ENCODE data around the gene CMTM2.
A peak's percentile ranks its signal among the peaks of the same experiment; 100 is the strongest.

Gene CMTM2

DNA sequence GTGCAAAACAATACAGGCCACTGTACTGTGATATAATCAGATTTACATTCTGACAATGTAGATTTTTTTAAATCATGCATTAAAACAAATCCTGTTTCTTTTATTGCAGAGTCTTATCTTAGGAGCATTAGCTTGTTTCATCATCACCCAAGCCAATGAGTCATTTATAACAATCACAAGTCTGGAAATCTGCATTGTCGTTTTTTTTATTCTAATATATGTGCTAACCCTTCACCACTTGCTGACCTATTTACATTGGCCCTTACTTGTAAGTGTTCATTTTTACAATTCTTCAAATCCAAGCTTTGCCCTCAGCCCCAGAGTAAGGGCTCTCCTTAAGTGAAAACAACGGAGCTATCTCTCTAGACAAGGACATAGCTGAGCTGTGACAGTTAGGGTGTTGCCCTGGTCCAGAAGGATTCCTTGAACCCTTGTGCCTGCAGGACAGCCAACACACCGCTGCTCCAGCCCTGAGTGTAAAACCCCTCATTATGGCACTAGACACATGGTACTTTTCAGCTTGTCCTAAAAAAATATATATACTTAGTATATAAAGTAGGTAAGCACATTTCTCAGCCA, 9.3 kb upstream of the CMTM2 start:
- Histone ChIP-seq H3K4me1 (ENCODE audit: insufficient read depth, poor library complexity, severe bottlenecking) (peaks cover 15% of the 10 kb centered on the region), H3K27me3 (ENCODE audit: insufficient read depth, poor library complexity, severe bottlenecking) (no peaks in the 10 kb centered on the region), H3K9me3 (ENCODE audit: severe bottlenecking) (no peaks in the 10 kb centered on the region), H3K36me3 (ENCODE audit: low read depth) (peaks cover 32% of the 10 kb centered on the region), H3K27ac (ENCODE audit: poor library complexity, severe bottlenecking) (peak overlapping the region; percentile 20), H3K4me3 (ENCODE audit: severe bottlenecking) (no peak overlapping the region)
- TF ChIP-seq, protein P1, sequence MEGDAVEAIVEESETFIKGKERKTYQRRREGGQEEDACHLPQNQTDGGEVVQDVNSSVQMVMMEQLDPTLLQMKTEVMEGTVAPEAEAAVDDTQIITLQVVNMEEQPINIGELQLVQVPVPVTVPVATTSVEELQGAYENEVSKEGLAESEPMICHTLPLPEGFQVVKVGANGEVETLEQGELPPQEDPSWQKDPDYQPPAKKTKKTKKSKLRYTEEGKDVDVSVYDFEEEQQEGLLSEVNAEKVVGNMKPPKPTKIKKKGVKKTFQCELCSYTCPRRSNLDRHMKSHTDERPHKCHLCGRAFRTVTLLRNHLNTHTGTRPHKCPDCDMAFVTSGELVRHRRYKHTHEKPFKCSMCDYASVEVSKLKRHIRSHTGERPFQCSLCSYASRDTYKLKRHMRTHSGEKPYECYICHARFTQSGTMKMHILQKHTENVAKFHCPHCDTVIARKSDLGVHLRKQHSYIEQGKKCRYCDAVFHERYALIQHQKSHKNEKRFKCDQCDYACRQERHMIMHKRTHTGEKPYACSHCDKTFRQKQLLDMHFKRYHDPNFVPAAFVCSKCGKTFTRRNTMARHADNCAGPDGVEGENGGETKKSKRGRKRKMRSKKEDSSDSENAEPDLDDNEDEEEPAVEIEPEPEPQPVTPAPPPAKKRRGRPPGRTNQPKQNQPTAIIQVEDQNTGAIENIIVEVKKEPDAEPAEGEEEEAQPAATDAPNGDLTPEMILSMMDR (IDR thresholded peaks at IDR 0.05; ENCODE audit: poor library complexity, severe bottlenecking) = no peak
- ATAC-seq (ENCODE audit: low read depth) = peak; percentile 69
- DNase-seq (ENCODE audit: low spot score) = no peak

DNA sequence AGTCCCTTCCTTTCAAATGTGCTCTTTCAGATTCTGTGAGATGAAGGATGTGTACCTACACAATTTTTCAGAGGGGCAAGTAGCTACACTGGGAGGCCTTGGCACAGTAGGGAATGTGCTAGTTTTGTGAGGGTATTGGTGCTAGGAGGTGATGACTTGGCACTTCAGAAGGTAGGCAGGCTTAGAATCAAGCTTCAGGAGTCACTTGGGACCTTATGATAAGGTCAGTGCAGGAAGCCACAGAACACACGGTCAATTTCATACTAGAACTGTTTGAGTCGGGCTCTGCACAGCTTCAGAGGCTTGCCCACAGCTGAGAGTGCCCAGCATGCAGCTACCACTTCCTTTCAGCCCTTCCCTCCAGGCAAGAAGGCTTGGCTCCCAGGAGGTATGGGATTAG, 6.9 kb upstream of the CMTM2 start:
- Histone ChIP-seq H3K27me3 (ENCODE audit: insufficient read depth, poor library complexity, severe bottlenecking) (no peaks in the 10 kb centered on the region), H3K4me1 (ENCODE audit: insufficient read depth, poor library complexity, severe bottlenecking) (peaks cover 15% of the 10 kb centered on the region), H3K36me3 (ENCODE audit: low read depth) (peaks cover 13% of the 10 kb centered on the region), H3K4me3 (ENCODE audit: severe bottlenecking) (no peak overlapping the region), H3K27ac (ENCODE audit: poor library complexity, severe bottlenecking) (no peak overlapping the region), H3K9me3 (ENCODE audit: severe bottlenecking) (no peaks in the 10 kb centered on the region)
- ATAC-seq (ENCODE audit: low read depth) (no peak), DNase-seq (ENCODE audit: low spot score) (no peak)
- TF ChIP-seq, protein P1 (IDR thresholded peaks at IDR 0.05; ENCODE audit: poor library complexity, severe bottlenecking) = no peak

DNA sequence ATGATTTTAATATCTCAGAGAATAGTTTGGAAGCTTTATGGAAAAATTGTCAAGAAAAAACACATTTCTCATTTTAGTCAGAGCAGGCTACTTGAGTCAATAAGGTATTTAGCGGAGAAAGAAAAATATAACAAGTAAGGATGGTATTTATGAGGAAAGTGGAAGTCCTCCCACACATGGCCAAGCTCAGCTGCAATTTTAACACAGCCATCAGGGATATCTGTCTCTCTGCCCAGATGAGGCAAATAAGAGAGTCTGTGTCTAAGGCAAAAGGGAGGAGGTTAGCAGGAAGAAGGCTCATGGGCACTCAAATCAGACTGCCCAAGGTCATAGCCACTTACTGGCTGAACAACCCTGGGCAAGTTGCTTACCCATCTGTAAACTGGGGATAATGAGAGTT, 5.2 kb upstream of the CMTM2 start:
- TF ChIP-seq, protein P1 (IDR thresholded peaks at IDR 0.05; ENCODE audit: poor library complexity, severe bottlenecking) = no peak
- H3K36me3 ChIP-seq (ENCODE audit: low read depth) = peaks cover 3% of the 10 kb centered on the region; the same call in 1 of the 2 replicates
- ATAC-seq (ENCODE audit: low read depth) (no peak), DNase-seq (ENCODE audit: low spot score) (no peak)
- H3K9me3 ChIP-seq (ENCODE audit: severe bottlenecking) = no peaks in the 10 kb centered on the region
- H3K27ac ChIP-seq (ENCODE audit: poor library complexity, severe bottlenecking) = no peak overlapping the region
- H3K27me3 ChIP-seq (ENCODE audit: insufficient read depth, poor library complexity, severe bottlenecking) = no peaks in the 10 kb centered on the region
- peaks cover 11% of the 10 kb centered on the region for H3K4me1 ChIP-seq (ENCODE audit: insufficient read depth, poor library complexity, severe bottlenecking)
- H3K4me3 ChIP-seq (ENCODE audit: severe bottlenecking) = no peak overlapping the region

- Histone ChIP-seq H3K9me3 (ENCODE audit: severe bottlenecking) (no peaks in the 10 kb centered on the region), H3K4me1 (ENCODE audit: insufficient read depth, poor library complexity, severe bottlenecking) (peaks cover 7% of the 10 kb centered on the region), H3K27ac (ENCODE audit: poor library complexity, severe bottlenecking) (no peak overlapping the region), H3K4me3 (ENCODE audit: severe bottlenecking) (no peak overlapping the region), H3K36me3 (ENCODE audit: low read depth) (peaks cover 3% of the 10 kb centered on the region; the same call in 1 of the 2 replicates), H3K27me3 (ENCODE audit: insufficient read depth, poor library complexity, severe bottlenecking) (no peaks in the 10 kb centered on the region)
- DNase-seq (ENCODE audit: low spot score) (no peak), ATAC-seq (ENCODE audit: low read depth) (no peak)
- TF ChIP-seq, protein P1 (IDR thresholded peaks at IDR 0.05; ENCODE audit: poor library complexity, severe bottlenecking) = no peak
These were observed 4.7 kb upstream of the CMTM2 start for GRCh38 chr16:66574531-66574930.

- Histone ChIP-seq H3K36me3 (ENCODE audit: low read depth) (peaks cover under 1% of the 10 kb centered on the region; the same call in 1 of the 2 replicates), H3K4me1 (ENCODE audit: insufficient read depth, poor library complexity, severe bottlenecking) (peaks cover 3% of the 10 kb centered on the region), H3K4me3 (ENCODE audit: severe bottlenecking) (no peak overlapping the region), H3K27ac (ENCODE audit: poor library complexity, severe bottlenecking) (no peak overlapping the region), H3K9me3 (ENCODE audit: severe bottlenecking) (no peaks in the 10 kb centered on the region), H3K27me3 (ENCODE audit: insufficient read depth, poor library complexity, severe bottlenecking) (no peaks in the 10 kb centered on the region)
- TF ChIP-seq, protein P1 (IDR thresholded peaks at IDR 0.05; ENCODE audit: poor library complexity, severe bottlenecking) = no peak
- ATAC-seq (ENCODE audit: low read depth) = no peak
- DNase-seq (ENCODE audit: low spot score) = no peak
These were observed 4.2 kb upstream of the CMTM2 start for GRCh38 chr16:66575060-66575459.
